HG02970 (cell line): Measurements from ENCODE around the gene SLC16A10.
"Not testable (repeated sequence)": the region's sequence is repeated elsewhere in the genome, so short reads cannot be mapped to it uniquely, and the experiment has no call there.

Source experiments
- ATAC-seq: cut with Tn5 transposase; IDR thresholded peaks from one replicate; pipeline ENCODE4 v1.9.1; 2021; ENCODE audit warnings: mild to moderate bottlenecking, moderate library complexity, moderate number of reproducible peaks; ENCODE audit not compliant: unreplicated experiment, low FRiP score

Gene SLC16A10

GRCh38 chr6:111087106-111087835 lies at the start of gene SLC16A10:
Gene SLC16A10, plus strand, starts transcription at chr6:111087503. Its CDS starts 250 bp downstream, at chr6:111087753.
- ATAC-seq = peak; percentile 67

DNA sequence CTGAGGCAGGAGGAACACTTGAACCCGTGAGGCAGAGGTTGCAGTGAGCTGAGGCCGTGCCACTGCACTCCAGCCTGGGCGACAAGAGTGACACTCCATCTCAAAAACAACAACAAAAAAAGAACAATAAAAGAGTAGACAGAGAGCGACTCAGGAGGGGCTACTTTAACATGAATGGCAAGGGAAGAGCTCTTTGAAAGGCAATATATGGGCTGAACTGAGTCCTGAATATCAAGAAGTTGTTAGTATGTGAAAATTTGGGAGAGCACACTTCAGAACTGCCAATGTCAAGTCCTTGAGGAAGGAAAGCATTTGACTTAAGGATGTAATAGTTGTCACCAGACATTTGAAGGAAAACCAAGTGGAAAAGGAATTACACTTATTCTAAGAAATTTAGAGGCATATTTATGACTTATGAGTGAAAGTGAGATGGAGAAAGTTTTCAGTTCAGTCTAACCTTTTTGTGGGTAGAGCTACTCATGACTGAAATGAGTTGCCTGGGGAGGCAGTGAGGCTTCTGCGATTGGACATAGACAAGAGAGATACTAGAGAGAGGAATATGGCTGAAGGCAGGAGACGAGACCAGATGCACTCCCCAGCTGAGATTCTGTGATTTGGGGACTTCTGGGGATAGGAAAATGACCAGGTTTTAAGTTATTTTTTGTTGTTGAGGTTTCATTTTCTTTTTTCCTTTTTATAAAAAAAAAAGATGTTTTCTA lies 48.6 kb upstream of the SLC16A10 start:
- ATAC-seq = no peak

DNA sequence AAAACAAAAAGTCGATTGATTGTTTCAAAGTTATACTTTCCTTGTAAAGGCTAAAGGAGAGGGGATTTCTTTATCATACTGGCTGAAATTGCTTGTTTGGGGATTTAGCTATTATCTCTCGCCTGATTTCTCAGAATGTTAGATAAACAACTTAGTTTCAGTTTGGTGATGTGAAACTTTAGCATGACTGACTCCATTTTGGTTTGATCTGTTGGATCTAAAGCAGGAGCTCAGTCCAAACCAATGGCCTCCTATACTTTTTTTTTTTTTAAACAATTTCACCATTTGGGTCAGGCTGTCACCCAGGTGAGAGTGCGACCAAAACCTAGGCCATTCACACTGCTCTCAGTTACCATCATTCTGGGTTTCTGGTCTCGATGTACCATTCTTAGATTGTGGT lies 45.4 kb upstream of the SLC16A10 start:
- ATAC-seq = no peak

GRCh38 chr6:111047244-111047643 lies 40.1 kb upstream of the SLC16A10 start:
- ATAC-seq = no peak

GRCh38 chr6:111050261-111051023 lies 36.9 kb upstream of the SLC16A10 start:
- no peak for ATAC-seq

DNA sequence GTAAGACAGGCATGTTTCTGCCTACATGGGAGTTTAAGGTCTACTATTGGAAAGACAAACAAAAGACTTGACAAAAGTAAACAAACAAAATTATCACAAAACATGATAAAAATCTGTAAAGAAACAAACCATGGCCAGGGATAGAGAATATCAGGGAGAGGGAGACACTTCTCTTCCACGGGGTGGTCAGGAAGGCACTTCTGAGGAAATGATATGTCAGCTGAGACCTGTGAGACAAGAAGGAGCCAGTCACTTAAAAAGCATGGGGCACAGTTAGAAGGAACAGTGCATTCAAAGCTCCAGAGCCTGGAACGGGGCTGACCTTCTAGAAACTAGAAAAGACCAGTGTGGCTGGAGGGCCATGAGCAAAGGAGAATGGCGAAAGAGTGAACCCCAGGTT lies 35.1 kb upstream of the SLC16A10 start:
- no peak for ATAC-seq

GRCh38 chr6:111057074-111057752 lies 30.1 kb upstream of the SLC16A10 start:
- ATAC-seq = no peak

GRCh38 chr6:111061508-111061907 lies 25.8 kb upstream of the SLC16A10 start:
- ATAC-seq = no peak

DNA sequence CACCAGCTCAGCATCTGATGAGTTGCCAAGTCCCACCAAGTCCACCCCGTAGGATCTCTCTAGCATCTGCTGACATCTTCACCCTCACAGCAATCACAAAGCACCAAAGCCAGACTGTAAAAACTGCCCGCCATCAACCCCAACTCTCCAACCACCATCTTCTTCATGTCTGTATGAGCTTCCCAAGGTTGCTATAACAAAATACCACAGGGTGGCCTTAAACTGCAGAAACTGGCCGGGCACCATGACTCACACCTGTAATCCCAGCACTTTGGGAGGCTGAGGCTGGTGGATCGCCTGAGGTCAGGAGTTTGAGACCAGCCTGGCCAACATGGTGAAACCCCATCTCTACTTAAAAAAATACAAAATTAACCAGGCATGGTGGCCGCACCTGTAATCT lies 25.3 kb upstream of the SLC16A10 start:
- ATAC-seq = not testable (repeated sequence)

DNA sequence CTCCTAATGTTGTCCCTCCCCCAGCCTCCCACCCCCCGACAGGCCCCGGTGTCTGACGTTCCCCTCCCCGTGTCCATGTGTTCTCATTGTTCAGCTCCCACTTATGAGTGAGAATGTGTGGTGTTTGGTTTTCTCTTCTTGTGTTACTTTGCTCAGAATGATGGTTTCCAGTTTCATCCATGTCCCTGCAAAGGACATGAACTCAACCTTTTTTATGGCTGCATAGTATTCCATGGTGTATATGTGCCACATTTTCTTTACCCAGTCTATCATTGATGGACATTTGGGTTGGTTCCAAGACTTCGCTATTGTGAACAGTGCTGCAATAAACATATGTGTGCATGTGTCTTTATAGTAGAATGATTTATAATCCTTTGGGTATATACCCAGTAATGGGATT lies 24.4 kb upstream of the SLC16A10 start:
- not testable (repeated sequence) for ATAC-seq

DNA sequence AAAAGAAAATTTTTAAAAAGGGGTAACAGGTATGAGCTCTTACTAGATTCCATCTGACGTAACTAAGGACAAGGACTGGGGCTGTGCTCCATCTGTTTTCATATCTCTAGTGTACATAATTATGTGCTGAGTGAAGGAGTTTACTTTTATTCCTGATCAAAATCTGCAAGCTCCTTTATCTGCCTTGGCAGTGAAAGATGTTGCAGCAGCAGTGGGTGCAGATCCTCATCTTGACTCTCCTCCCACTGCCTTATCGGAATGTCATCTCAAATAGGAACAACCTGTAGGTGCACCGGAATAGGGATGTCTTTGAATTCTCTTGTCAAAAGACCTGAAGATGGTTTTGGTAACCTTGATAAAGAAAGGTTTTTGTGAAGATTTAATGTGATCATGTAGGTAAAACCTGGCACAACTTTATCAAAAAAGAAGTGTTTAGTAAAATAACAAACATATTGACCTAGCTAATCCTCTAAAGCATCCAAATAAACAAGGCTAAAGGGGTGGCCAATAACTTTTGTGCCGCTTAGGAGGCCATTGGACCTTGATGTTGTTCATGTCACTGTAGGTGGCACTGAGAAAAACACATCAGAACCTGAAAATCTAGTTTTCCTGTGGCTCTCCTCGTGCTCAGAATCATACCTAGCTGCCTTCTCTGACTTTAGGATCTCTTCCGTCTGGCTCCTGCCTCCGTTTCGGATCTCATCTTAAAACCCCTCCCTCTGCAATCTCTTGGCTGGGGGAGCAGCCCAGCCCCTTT lies 19.0 kb upstream of the SLC16A10 start:
- ATAC-seq = no peak

DNA sequence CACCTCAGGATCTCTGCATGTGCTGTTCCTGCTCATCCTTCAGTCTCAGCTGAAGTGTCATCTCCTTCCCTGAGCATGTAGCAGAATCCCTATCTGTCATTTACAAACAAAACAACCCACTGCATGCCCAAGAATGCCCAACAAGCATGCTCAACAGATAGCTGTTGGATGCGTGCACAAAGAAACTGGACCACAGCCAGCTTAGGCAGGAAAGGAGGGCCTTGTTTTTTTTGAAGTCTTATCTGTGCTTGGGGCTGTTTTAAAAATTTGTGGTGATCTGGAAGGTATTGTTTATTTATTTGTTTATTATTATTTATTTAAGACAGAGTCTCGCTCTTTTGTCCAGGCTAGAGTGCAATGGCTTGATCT lies 18.5 kb upstream of the SLC16A10 start:
- ATAC-seq = no peak

DNA sequence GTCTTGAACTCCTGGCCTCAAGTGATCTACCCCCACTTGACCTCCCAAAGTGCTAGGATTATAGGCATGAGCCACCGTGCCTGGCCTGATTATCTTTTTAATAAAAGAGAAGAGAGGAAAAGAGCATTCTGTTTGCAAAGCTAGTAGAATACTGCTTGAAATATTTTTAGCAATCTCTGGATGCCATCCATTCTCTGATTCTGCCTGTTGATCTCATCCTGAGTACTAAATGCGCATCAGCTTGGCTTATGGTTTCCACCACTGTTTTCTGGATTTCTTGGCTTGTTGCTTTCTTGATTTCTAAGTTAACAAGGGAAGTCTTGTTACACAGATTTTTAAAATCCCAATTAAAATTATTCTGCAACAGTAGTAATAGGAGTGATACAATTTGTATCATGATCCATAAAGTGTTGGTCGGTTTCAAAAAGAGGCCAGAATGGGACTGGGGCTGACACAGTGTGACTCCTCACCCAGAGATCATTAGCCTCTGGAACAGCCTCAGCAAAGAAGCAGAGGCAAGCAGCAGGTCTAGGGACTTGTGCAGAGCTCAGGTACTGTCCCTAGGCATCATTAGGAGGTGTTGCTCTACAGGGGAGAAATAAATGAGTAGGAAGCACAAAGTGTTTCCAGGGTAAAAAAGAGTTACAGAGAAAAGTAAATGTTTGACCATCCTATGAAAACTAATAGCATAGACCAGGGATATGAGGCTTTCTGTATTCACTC lies 17.8 kb upstream of the SLC16A10 start:
- no peak for ATAC-seq

- no peak for ATAC-seq
These were observed 16.9 kb upstream of the SLC16A10 start for GRCh38 chr6:111070105-111071005.

- ATAC-seq = no peak
These were observed 14.4 kb upstream of the SLC16A10 start for GRCh38 chr6:111072801-111073360.

GRCh38 chr6:111074311-111074710 lies 13.0 kb upstream of the SLC16A10 start:
- ATAC-seq = no peak

DNA sequence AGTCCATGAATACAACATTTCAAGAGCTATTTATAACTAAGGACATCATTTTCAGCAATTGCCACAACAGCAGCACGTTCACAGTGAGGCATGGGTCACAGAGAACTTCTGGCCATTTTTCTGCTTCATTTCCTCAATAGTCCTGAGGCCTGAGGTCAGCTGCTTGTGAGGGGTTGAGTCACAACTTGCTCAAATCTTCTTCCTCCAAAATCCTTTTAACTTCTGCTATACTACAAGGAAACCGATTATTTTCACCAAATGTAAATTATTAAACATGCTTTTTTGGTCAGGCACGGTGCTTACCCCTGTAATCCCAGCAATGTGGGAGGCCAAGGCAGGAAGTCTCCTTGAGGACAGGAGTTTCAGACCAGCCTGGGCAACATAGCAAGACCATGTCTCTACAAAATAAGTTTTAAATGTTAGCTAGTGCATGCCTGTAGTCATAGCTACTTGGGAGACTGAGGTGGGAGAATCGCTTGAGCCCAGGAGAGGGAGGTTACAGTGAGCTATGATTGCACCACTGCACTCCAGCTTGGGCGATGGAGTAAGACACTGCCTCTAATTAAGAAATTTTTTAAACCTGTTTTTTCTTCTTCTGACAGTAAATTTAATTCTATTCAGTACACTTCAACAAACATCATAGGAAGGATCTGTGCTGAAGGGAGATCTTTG lies 11.1 kb upstream of the SLC16A10 start:
- no peak for ATAC-seq

DNA sequence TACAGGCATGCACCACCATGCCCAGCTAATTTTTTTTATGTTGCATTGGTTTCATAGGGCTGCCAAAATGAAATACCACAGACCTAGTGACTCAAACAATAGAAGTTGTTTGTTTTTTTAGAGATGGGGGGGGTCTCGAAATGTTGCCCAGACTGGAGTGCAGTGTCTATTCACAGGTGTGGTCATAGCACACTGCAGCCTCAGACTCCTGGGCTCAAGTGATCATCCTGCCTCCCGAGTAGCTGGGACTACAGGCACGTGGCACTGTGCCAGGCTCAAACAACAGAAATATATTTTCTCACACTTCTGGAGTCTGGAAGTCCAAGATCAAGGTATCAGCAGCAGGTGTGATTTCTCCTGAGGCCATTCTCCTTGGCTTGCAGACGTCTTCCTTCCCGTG lies 6.6 kb upstream of the SLC16A10 start:
- ATAC-seq = no peak
